Liver (tissue), 9 donors: ENCODE measurements around the gene FUT9. TPM values are rescaled to one million over a fixed set of nuclear protein-coding genes. Genes with fewer than 3 reads are reported as not detected.

ENCODE experiments used
- DNase-seq: peaks from one replicate; pipeline ENCODE4 v3.0.0-alpha.2; 2017; ENCODE audit warnings: low spot score
- H3K27ac ChIP-seq, 2 donors: one replicate each; pipeline ENCODE4 v1.7.0; 2013; ENCODE audit warnings: inconsistent platforms in 2 of 2, low read length in 2 of 2, control low read depth in 1 of 2, low read depth in 1 of 2, mild to moderate bottlenecking in 1 of 2
- H3K27me3 ChIP-seq, 4 donors: one replicate each; pipeline versions ENCODE4 v1.6.1 to v1.7.0; 2013; ENCODE audit warnings: low read length in 3 of 4, inconsistent platforms in 1 of 4, mild to moderate bottlenecking in 1 of 4, moderate library complexity in 1 of 4; ENCODE audit not compliant: control insufficient read depth in 4 of 4, insufficient read depth in 4 of 4
- H3K36me3 ChIP-seq, 4 donors: one replicate each; pipeline versions ENCODE4 v1.6.1 to v1.7.0; 2013; ENCODE audit warnings: low read length in 3 of 4, mild to moderate bottlenecking in 3 of 4, low read depth in 1 of 4, moderate library complexity in 1 of 4; ENCODE audit not compliant: control insufficient read depth in 4 of 4, insufficient read depth in 3 of 4
- H3K4me1 ChIP-seq, 4 donors: one replicate each; pipeline versions ENCODE4 v1.6.1 to v1.7.0; 2013; ENCODE audit warnings: low read length in 3 of 4, mild to moderate bottlenecking in 3 of 4, moderate library complexity in 1 of 4; ENCODE audit not compliant: control insufficient read depth in 4 of 4, insufficient read depth in 4 of 4
- H3K4me3 ChIP-seq, 3 donors: one replicate each; pipeline versions ENCODE4 v1.6.1 to v1.7.0; 2013; ENCODE audit warnings: low read length in 3 of 3, control low read depth in 1 of 3, low read depth in 1 of 3, mild to moderate bottlenecking in 1 of 3
- H3K9ac ChIP-seq, 2 donors: one replicate each; pipeline ENCODE4 v1.7.0; 2013; ENCODE audit warnings: low read length in 2 of 2, mild to moderate bottlenecking in 2 of 2, moderate library complexity in 2 of 2, control low read depth in 1 of 2, low read depth in 1 of 2
- H3K9me3 ChIP-seq, 4 donors: one replicate each; pipeline versions ENCODE4 v1.6.1 to v1.7.0; 2013; ENCODE audit warnings: low read length in 3 of 4; ENCODE audit not compliant: control insufficient read depth in 4 of 4
- FOXA1 ChIP-seq: IDR thresholded peaks from 2 replicates; pipeline ENCODE4 v1.6.1; 2016; ENCODE audit warnings: antibody characterized with exemption
- FOXA2 ChIP-seq: IDR thresholded peaks from 2 replicates; pipeline ENCODE4 v1.6.1; 2016; ENCODE audit warnings: antibody characterized with exemption
- GABPA ChIP-seq, 2 donors: IDR thresholded peaks in 1 of 2; conservative IDR thresholded peaks in 1 of 2; 2 replicates each; pipeline ENCODE4 v1.6.1; 2016; ENCODE audit warnings: antibody characterized with exemption in 2 of 2, mild to moderate bottlenecking in 1 of 2, moderate library complexity in 1 of 2
- HNF4A ChIP-seq, 2 donors: conservative IDR thresholded peaks; 2 replicates each; pipeline ENCODE4 v1.6.1; 2016; ENCODE audit warnings: antibody characterized with exemption in 2 of 2, mild to moderate bottlenecking in 2 of 2
- HNF4G ChIP-seq: IDR thresholded peaks from 2 replicates; pipeline ENCODE4 v1.6.1; 2016; ENCODE audit warnings: antibody characterized with exemption
- JUND ChIP-seq, 2 donors: IDR thresholded peaks; 2 replicates each; pipeline ENCODE4 v1.6.1; 2016; ENCODE audit warnings: antibody characterized with exemption in 2 of 2
- RAD21 ChIP-seq, 2 donors: IDR thresholded peaks; 2 replicates each; pipeline ENCODE4 v1.6.1; 2016; ENCODE audit warnings: antibody characterized with exemption in 2 of 2, mild to moderate bottlenecking in 2 of 2
- RXRA ChIP-seq, 2 donors: IDR thresholded peaks; 2 replicates each; pipeline ENCODE4 v1.6.1; 2017 to 2018; ENCODE audit warnings: antibody characterized with exemption in 2 of 2, mild to moderate bottlenecking in 1 of 2
- SP1 ChIP-seq: IDR thresholded peaks from 2 replicates; pipeline ENCODE4 v1.6.1; 2018; ENCODE audit warnings: antibody characterized with exemption, mild to moderate bottlenecking
- TAF1 ChIP-seq: conservative IDR thresholded peaks from 2 replicates; pipeline ENCODE4 v1.6.1; 2016; ENCODE audit warnings: antibody characterized with exemption, mild to moderate bottlenecking
- YY1 ChIP-seq: IDR thresholded peaks from 2 replicates; pipeline ENCODE4 v1.6.1; 2016; ENCODE audit warnings: antibody characterized with exemption, mild to moderate bottlenecking
- WGBS: extraction: QIAGEN DNeasy Blood & Tissue Kit; methylation state at CpG from one replicate; pipeline ENCODE4 v1.1.7; 2013; 5-methylcytosine and 5-hydroxymethylcytosine counted together
- polyA plus RNA-seq, 2 donors: library from polyadenylated mRNA; stranded (reverse) in 1 of 2; unstranded in 1 of 2; fragments of 200-250 nt in 1 of 2; fragments of >200 nt in 1 of 2; fragmentation: Nextera tagmentation in 1 of 2; extraction: Ambion mirVana in 1 of 2; gene quantifications; one replicate each; pipeline versions ENCODE4 v1.2.1 to v1.2.3, GENCODE V29; 2013 to 2015
- total RNA-seq, 2 donors: library from RNA; depleted of rRNA; stranded (reverse); fragments of >200 nt; gene quantifications; one replicate each; pipeline ENCODE4 v1.2.3, GENCODE V29; 2014
- TF ChIP-seq, protein P1 (sequence below): fragments of 150-350 bp; IDR thresholded peaks from 2 replicates; pipeline ENCODE4 v1.5.1; 2017; ENCODE audit warnings: improper control_type of control experiment, low read depth, low read length; ENCODE audit not compliant: missing input control
- TF ChIP-seq, protein P2 (sequence below): IDR thresholded peaks from 2 replicates; pipeline ENCODE4 v1.6.1; 2016; ENCODE audit warnings: antibody characterized with exemption
- TF ChIP-seq, protein P3 (sequence below): IDR thresholded peaks from 2 replicates; pipeline ENCODE4 v1.6.1; 2016; ENCODE audit warnings: antibody characterized with exemption
- TF ChIP-seq, protein P4 (sequence below): IDR thresholded peaks from 2 replicates; pipeline ENCODE4 v1.6.1; 2016; ENCODE audit warnings: antibody characterized with exemption, mild to moderate bottlenecking
- donor health status: healthy.
- donor health status: healthy.
- donor health status: healthy.
- donor health status: healthy.
- donor health status: healthy.

FUT9 gene
- total and polyA plus RNA-seq, 4 donors = not detected

DNA sequence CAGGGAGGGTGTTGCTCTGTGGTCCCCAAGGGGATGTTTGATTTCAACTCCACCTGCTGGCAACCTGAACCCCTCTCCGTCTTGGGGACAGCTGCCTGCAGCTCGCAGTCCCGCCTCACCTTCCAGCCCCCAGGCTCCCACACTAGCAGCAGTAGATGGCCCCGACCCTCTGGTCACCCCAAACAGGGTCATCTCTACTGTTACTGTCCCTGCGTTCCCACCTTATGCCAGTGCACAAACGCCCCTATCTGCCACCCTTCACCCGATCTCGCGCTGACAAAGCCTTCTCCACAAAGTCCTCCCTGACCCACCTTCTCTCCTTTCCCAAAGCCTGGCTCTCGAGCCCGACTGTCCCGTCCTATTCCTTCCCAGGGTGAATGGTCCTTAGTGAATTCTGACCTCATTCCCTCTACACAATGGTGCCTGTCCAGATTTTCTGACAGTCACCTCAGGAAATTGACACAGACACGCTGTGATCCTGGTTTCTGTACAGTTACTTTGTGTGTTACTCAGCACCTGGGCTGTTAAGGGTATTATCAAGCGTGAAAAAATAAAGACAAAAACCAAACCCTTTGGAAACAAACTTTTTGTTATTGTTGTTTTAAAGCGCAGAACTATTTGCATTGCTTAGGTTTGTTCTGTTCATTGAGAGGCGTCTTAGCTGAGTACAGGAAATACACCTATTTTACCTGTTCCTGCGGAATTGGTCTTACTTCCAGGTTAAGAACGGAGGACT lies 728 bp downstream of the FUT9 start:
- TF ChIP-seq, protein P1, sequence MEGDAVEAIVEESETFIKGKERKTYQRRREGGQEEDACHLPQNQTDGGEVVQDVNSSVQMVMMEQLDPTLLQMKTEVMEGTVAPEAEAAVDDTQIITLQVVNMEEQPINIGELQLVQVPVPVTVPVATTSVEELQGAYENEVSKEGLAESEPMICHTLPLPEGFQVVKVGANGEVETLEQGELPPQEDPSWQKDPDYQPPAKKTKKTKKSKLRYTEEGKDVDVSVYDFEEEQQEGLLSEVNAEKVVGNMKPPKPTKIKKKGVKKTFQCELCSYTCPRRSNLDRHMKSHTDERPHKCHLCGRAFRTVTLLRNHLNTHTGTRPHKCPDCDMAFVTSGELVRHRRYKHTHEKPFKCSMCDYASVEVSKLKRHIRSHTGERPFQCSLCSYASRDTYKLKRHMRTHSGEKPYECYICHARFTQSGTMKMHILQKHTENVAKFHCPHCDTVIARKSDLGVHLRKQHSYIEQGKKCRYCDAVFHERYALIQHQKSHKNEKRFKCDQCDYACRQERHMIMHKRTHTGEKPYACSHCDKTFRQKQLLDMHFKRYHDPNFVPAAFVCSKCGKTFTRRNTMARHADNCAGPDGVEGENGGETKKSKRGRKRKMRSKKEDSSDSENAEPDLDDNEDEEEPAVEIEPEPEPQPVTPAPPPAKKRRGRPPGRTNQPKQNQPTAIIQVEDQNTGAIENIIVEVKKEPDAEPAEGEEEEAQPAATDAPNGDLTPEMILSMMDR = no peak
- TF ChIP-seq TAF1 = no peak
- TF ChIP-seq, protein P2, sequence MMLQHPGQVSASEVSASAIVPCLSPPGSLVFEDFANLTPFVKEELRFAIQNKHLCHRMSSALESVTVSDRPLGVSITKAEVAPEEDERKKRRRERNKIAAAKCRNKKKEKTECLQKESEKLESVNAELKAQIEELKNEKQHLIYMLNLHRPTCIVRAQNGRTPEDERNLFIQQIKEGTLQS = no peak
- TF ChIP-seq HNF4A (conservative IDR thresholded peaks at IDR 0.05) = no peak
- TF ChIP-seq, protein P3, sequence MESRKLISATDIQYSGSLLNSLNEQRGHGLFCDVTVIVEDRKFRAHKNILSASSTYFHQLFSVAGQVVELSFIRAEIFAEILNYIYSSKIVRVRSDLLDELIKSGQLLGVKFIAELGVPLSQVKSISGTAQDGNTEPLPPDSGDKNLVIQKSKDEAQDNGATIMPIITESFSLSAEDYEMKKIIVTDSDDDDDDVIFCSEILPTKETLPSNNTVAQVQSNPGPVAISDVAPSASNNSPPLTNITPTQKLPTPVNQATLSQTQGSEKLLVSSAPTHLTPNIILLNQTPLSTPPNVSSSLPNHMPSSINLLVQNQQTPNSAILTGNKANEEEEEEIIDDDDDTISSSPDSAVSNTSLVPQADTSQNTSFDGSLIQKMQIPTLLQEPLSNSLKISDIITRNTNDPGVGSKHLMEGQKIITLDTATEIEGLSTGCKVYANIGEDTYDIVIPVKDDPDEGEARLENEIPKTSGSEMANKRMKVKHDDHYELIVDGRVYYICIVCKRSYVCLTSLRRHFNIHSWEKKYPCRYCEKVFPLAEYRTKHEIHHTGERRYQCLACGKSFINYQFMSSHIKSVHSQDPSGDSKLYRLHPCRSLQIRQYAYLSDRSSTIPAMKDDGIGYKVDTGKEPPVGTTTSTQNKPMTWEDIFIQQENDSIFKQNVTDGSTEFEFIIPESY = no peak
- no peak for TF ChIP-seq FOXA2
- TF ChIP-seq RXRA (IDR thresholded peaks at IDR 0.05) = no peak
- TF ChIP-seq FOXA1 = no peak
- no peak overlapping the region for H3K9ac ChIP-seq
- no peak for DNase-seq
- no peak overlapping the region for H3K4me3 ChIP-seq
- 7% methylated on average over 18 of the region's 18 CpGs for WGBS
- H3K4me1 ChIP-seq = peaks cover 0 to 4% (median under 1%) of the 10 kb centered on the region in 4 donors
- no peaks in the 10 kb centered on the region for H3K9me3 ChIP-seq
- H3K27me3 ChIP-seq = peaks cover 0 to 8% (median 0%) of the 10 kb centered on the region in 4 donors
- no peaks in the 10 kb centered on the region for H3K36me3 ChIP-seq
- no peak overlapping the region for H3K27ac ChIP-seq

DNA sequence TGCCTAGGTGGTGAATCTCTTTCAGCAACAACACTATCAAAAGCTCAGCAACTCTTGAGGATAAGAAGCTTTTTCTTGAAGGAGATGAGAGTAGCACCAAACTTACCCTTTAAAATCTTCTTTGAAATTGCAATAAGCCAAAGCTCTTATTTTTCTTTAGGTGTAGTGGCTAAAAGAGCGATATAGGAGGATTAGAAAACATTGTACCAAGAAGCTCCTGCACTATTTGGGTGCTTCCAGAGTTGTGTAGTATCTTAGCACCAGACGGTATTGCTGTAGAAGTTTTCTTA lies 1.2 kb downstream of the FUT9 start:
- Histone ChIP-seq H3K9me3 (no peaks in the 10 kb centered on the region), H3K4me3 (no peak overlapping the region), H3K27me3 (peaks cover 0 to 8% (median 0%) of the 10 kb centered on the region in 4 donors), H3K9ac (no peak overlapping the region), H3K36me3 (no peaks in the 10 kb centered on the region), H3K27ac (no peak overlapping the region), H3K4me1 (peaks cover 0 to 4% (median under 1%) of the 10 kb centered on the region in 4 donors)
- WGBS = 56% methylated on average over 2 of the region's 2 CpGs
- no peak for TF ChIP-seq HNF4G
- TF ChIP-seq, protein P3 = no peak
- DNase-seq = no peak

DNA sequence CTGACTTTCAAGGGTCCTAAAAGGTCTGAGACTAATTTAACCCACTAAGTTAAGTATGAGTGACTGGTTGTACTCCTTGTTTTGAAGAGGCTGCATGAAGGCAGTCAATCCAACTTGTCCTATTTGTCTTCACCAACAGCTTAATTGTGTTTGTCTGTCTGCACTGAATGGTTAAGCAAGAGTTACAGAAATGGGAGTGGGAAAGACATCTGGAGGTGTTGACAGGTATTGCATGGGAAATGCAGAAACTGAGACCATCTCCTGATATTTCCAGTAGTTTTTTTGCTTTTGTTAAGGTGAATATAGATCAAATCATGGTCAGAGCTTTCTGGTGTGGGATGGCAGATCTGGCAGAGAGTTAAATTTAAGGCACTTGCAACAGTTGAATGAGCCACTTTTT lies 6.5 kb downstream of the FUT9 start:
- no peak for DNase-seq
- no peaks in the 10 kb centered on the region for H3K36me3 ChIP-seq
- H3K4me1 ChIP-seq = no peaks in the 10 kb centered on the region
- H3K9me3 ChIP-seq = no peaks in the 10 kb centered on the region
- no peak overlapping the region for H3K4me3 ChIP-seq
- H3K9ac ChIP-seq = no peak overlapping the region
- no peak overlapping the region for H3K27ac ChIP-seq
- H3K27me3 ChIP-seq = peaks cover 0 to 4% (median 0%) of the 10 kb centered on the region in 4 donors
- TF ChIP-seq RAD21 (IDR thresholded peaks at IDR 0.05) (no peak), TAF1 (no peak), YY1 (no peak), FOXA1 (no peak), GABPA (IDR thresholded peaks at IDR 0.05 in 1 of 2, conservative IDR thresholded peaks at IDR 0.05 in 1 of 2) (no peak), RXRA (IDR thresholded peaks at IDR 0.05) (no peak), SP1 (no peak), JUND (IDR thresholded peaks at IDR 0.05) (no peak), HNF4G (no peak)
- TF ChIP-seq, protein P2 = no peak
- TF ChIP-seq, protein P4, sequence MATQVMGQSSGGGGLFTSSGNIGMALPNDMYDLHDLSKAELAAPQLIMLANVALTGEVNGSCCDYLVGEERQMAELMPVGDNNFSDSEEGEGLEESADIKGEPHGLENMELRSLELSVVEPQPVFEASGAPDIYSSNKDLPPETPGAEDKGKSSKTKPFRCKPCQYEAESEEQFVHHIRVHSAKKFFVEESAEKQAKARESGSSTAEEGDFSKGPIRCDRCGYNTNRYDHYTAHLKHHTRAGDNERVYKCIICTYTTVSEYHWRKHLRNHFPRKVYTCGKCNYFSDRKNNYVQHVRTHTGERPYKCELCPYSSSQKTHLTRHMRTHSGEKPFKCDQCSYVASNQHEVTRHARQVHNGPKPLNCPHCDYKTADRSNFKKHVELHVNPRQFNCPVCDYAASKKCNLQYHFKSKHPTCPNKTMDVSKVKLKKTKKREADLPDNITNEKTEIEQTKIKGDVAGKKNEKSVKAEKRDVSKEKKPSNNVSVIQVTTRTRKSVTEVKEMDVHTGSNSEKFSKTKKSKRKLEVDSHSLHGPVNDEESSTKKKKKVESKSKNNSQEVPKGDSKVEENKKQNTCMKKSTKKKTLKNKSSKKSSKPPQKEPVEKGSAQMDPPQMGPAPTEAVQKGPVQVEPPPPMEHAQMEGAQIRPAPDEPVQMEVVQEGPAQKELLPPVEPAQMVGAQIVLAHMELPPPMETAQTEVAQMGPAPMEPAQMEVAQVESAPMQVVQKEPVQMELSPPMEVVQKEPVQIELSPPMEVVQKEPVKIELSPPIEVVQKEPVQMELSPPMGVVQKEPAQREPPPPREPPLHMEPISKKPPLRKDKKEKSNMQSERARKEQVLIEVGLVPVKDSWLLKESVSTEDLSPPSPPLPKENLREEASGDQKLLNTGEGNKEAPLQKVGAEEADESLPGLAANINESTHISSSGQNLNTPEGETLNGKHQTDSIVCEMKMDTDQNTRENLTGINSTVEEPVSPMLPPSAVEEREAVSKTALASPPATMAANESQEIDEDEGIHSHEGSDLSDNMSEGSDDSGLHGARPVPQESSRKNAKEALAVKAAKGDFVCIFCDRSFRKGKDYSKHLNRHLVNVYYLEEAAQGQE = no peak
